T-cell (primary cell): ENCODE results near the gene CRTC1. TPM values are rescaled to one million over a fixed set of nuclear protein-coding genes. Genes with fewer than 3 reads are reported as not detected.

Experiments
- ATAC-seq, 4 experiments: fragments of 200-7000 bp in 3 of 4; fragments of 150-1000 bp in 1 of 4; cut with Tn5 transposase; replicated peaks in 1 of 4; 1 replicate in 3 of 4; 2 replicates in 1 of 4; pipeline ENCODE4 v1.10.0; 2021; ENCODE audit warnings: moderate library complexity in 3 of 4, mild to moderate bottlenecking in 2 of 4, moderate number of reproducible peaks in 1 of 4
- CTCF ChIA-PET, 2 donors: fragments of 300-600 bp; sonication (Branson Sonifier 250); formaldehyde crosslinking; loops; one replicate each; lab custom pipeline; 2022; ENCODE audit warnings: antibody characterized with exemption in 2 of 2; lab: Charles Lee
- POLR2A ChIA-PET, 2 donors: fragments of 300-600 bp; sonication (Branson Sonifier 250); formaldehyde crosslinking; loops; one replicate each; lab custom pipeline; 2022; ENCODE audit warnings: antibody characterized with exemption in 2 of 2; lab: Charles Lee
- DNase-seq, 35 experiments: peaks; one replicate each; pipeline versions ENCODE4 v3.0.0 to v3.0.0-alpha.2; 2013 to 2023
- H3K27ac ChIP-seq: one replicate; pipeline ENCODE4 v1.5.1; 2013; ENCODE audit warnings: low read length
- H3K27me3 ChIP-seq, 2 experiments: replicated peaks in 1 of 2; 1 replicate in 1 of 2; 2 replicates in 1 of 2; pipeline versions ENCODE4 v1.6.1 to v1.7.0; 2013; ENCODE audit warnings: low read length in 1 of 2, mixed read lengths in 1 of 2; ENCODE audit not compliant: control insufficient read depth in 2 of 2, insufficient read depth in 2 of 2; ENCODE audit errors: extremely low read depth in 1 of 2
- H3K36me3 ChIP-seq, 2 donors: 1 replicate in 1 of 2; 2 replicates in 1 of 2; pipeline versions ENCODE4 v1.6.1 to v1.7.0; 2013; ENCODE audit warnings: low read length in 1 of 2; ENCODE audit not compliant: control insufficient read depth in 2 of 2, insufficient read depth in 1 of 2; ENCODE audit errors: extremely low read depth in 1 of 2
- H3K4me1 ChIP-seq, 2 experiments: 1 replicate in 1 of 2; 2 replicates in 1 of 2; pipeline versions ENCODE4 v1.6.1 to v1.7.0; 2013; ENCODE audit warnings: low read length in 2 of 2, mixed read lengths in 1 of 2; ENCODE audit not compliant: insufficient read depth in 2 of 2, control insufficient read depth in 1 of 2; ENCODE audit errors: extremely low read depth in 1 of 2
- H3K4me3 ChIP-seq, 2 donors: 1 replicate in 1 of 2; 2 replicates in 1 of 2; pipeline versions ENCODE4 v1.5.1 to v1.7.0; 2013; ENCODE audit warnings: mild to moderate bottlenecking in 2 of 2, low read length in 1 of 2, moderate library complexity in 1 of 2; ENCODE audit not compliant: control insufficient read depth in 1 of 2; ENCODE audit errors: extremely low read depth in 1 of 2
- H3K9me3 ChIP-seq: 2 replicates; pipeline ENCODE4 v1.7.0; 2013
- H3K27ac Mint-ChIP-seq, 2 donors: one replicate each; pipeline ENCODE4 v1.8.0; 2020 to 2021; ENCODE audit warnings: mild to moderate bottlenecking in 2 of 2, mixed read lengths in 2 of 2
- H3K27me3 Mint-ChIP-seq, 2 donors: one replicate each; pipeline ENCODE4 v1.8.0; 2021 to 2022; ENCODE audit warnings: mixed read lengths in 2 of 2
- H3K36me3 Mint-ChIP-seq: one replicate; pipeline ENCODE4 v1.8.0; 2021; ENCODE audit warnings: mixed read lengths
- H3K4me1 Mint-ChIP-seq, 3 donors: one replicate each; pipeline ENCODE4 v1.8.0; 2020 to 2022; ENCODE audit warnings: mixed read lengths in 3 of 3, mild to moderate bottlenecking in 1 of 3
- H3K4me3 Mint-ChIP-seq, 3 donors: one replicate each; pipeline ENCODE4 v1.8.0; 2020 to 2022; ENCODE audit warnings: mild to moderate bottlenecking in 3 of 3, mixed read lengths in 3 of 3, moderate library complexity in 3 of 3
- H3K9me3 Mint-ChIP-seq, 3 donors: one replicate each; pipeline ENCODE4 v1.8.0; 2020 to 2022; ENCODE audit warnings: mixed read lengths in 3 of 3
- WGBS: methylation state at CpG from one replicate; pipeline ENCODE4 v1.1.5; 2013; ENCODE audit warnings: missing lambda C conversion rate; ENCODE audit not compliant: insufficient coverage; 5-methylcytosine and 5-hydroxymethylcytosine counted together
- total RNA-seq, 35 experiments: library from RNA in 6 of 35; stranded (reverse) in 6 of 35; fragments of 120-200 nt in 1 of 35; gene quantifications; one replicate each; pipeline versions ENCODE4 v1.2.1 to v1.2.4 and lab custom pipeline; 2013 to 2026

Gene CRTC1
- total RNA-seq, 5 donors from 2014 or later (not counting 1 experiment from before 2014, with no cell fraction given): 19.6 to 26.9 (median 25.0) TPM

DNA sequence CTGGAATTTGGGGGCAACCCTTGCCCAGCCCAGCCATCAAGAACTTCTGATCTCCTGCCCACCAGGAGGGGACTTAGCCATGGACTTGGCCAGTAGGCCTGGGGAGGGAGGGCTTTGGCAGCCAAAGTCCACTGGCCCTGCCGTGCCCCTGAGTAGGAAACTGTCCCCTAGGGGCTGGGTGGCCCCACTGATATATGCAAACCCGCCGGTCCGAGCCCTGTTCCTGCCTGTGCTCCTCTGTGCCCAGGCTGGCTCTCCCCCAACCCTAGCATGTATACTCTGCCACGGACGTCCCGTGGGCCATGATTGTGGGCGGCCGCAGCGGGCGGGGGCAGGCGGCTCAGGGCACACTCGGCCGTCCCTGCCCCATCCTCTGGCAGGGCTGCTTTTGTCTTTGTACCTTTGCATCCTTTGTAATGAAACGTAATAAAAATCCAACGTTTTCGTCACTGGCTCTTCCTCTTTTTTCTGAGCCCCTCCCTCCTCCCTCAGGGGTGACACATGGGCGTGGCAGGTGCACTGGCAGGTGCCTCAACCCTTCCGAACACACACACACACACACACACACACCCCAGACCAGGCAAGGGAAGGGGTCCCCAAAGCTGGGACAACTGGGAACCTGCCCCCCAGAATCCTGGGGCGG, 98.5 kb downstream of the CRTC1 start:
- Mint-ChIP-seq H3K27me3 (peaks cover 13 to 21% of the 10 kb centered on the region in 2 donors), H3K27ac (no peak overlapping the region), H3K9me3 (no peaks in the 10 kb centered on the region), H3K4me3 (no peak overlapping the region), H3K36me3 (no peaks in the 10 kb centered on the region), H3K4me1 (peaks cover 9 to 16% (median 14%) of the 10 kb centered on the region in 3 donors)
- no peak overlapping the region for H3K27ac ChIP-seq
- 65% methylated on average over 7 of the region's 20 CpGs for WGBS
- H3K27me3 ChIP-seq: peaks cover 3 to 79% of the 10 kb centered on the region in 2 experiments
- no peak for ATAC-seq
- POLR2A ChIA-PET: no interaction called here
- no peaks in the 10 kb centered on the region for H3K9me3 ChIP-seq
- no peaks in the 10 kb centered on the region for H3K36me3 ChIP-seq
- peaks cover 0 to 16% of the 10 kb centered on the region in 2 experiments for H3K4me1 ChIP-seq
- H3K4me3 ChIP-seq: no peak overlapping the region
- no peak for DNase-seq
- CTCF ChIA-PET: no interaction called here

DNA sequence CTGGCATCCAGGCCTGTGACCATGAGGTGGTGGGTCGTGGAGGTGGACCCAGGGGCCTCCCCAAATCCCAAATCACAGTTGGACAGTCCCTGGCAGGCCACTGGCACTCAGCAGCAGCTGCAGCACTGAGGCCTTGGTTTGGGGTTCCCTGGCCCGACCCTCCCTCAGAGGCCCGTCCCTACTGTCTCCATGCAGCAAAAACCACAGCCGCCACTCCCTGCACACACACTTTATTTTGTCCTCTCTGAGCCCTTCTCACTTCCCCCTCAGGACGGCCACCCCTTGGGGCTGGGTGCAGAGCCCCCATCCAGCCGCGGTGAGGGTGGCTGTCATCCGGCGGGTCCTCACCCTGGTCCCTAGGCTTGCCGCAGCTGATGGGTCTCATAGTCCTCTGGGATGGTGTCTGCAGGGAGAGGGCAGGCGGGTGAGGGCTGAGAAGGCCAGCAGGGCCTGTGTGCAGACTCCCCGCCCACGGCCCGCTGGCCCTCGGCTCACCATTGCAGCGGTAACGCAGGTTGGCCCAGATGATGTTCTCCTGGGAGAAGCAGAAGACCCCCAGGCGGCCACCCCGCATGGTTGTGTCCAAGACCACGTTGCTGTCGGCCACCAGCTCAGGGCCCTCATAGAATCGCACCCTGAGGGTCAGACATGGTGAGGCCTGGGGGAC, 99.2 kb downstream of the CRTC1 start:
- Mint-ChIP-seq H3K4me1 (peaks cover 14 to 22% (median 21%) of the 10 kb centered on the region in 3 donors), H3K9me3 (no peaks in the 10 kb centered on the region), H3K36me3 (no peaks in the 10 kb centered on the region), H3K27ac (no peak overlapping the region), H3K27me3 (peaks cover 20 to 28% of the 10 kb centered on the region in 2 donors), H3K4me3 (no peak overlapping the region)
- Histone ChIP-seq H3K27me3 (peaks cover 5 to 86% of the 10 kb centered on the region in 2 experiments), H3K9me3 (no peaks in the 10 kb centered on the region), H3K4me3 (no peak overlapping the region), H3K4me1 (peaks cover 0 to 20% of the 10 kb centered on the region in 2 experiments), H3K36me3 (no peaks in the 10 kb centered on the region), H3K27ac (no peak overlapping the region)
- WGBS: 85% methylated on average over 18 of the region's 22 CpGs
- ATAC-seq (no peak), DNase-seq (no peak)
- ChIA-PET CTCF (no interaction called here), POLR2A (no interaction called here)

DNA sequence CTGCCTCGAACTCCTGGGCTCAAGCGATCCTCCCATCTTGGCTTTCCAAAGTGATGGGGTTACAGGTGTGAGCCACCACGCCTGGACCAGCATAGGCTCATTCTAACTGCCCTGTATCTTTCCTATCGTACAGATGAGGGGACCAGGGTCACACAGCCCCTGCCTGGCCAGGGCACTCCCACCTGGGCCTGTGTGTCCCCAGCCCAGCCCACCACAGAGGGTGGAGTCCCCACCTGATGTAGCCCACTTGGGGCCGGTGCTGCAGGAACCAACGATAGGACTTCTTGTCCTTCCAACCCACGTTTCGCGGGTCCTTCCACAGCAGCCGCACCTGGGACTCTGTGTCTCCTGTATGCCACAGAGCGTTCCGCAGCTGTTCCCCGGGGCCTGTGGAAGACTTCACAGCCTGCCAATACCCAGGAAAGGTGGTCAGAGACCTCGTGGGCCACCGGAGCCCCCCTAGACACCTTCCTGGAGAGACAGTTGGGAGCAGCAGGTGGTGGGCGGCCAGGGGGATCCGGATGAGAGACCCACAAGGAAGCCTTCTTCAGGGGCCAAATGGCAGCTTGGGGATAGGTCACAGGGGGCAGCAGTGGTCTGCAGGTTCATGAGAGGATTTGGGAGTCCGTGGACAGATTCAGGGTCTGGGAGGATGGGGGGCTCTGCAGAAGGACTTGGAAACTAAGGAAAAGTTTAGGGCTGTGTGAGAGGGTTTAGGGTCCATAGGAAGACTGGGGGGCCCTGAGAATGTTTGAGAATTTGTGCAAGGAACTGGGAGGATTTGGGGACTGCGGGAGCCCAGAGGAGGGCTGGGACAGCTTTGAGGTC, 100.7 kb downstream of the CRTC1 start:
- H3K36me3 Mint-ChIP-seq: no peaks in the 10 kb centered on the region
- ATAC-seq: no peak
- peaks cover 5 to 91% of the 10 kb centered on the region in 2 experiments for H3K27me3 ChIP-seq
- H3K27ac Mint-ChIP-seq: no peak overlapping the region
- H3K4me1 Mint-ChIP-seq: peaks cover 23 to 35% (median 30%) of the 10 kb centered on the region in 3 donors
- DNase-seq: no peak
- 84% methylated on average over 17 of the region's 19 CpGs for WGBS
- H3K4me1 ChIP-seq: peaks cover 0 to 32% of the 10 kb centered on the region in 2 experiments
- no peak overlapping the region for H3K4me3 ChIP-seq
- no peaks in the 10 kb centered on the region for H3K36me3 ChIP-seq
- H3K27me3 Mint-ChIP-seq: peaks cover 25 to 38% of the 10 kb centered on the region in 2 donors
- peak overlapping the region in 1 of 3 donors; percentile 51 for H3K4me3 Mint-ChIP-seq
- H3K27ac ChIP-seq: no peak overlapping the region
- H3K9me3 ChIP-seq: no peaks in the 10 kb centered on the region
- ChIA-PET CTCF (no interaction called here), POLR2A (no interaction called here)
- H3K9me3 Mint-ChIP-seq: no peaks in the 10 kb centered on the region

DNA sequence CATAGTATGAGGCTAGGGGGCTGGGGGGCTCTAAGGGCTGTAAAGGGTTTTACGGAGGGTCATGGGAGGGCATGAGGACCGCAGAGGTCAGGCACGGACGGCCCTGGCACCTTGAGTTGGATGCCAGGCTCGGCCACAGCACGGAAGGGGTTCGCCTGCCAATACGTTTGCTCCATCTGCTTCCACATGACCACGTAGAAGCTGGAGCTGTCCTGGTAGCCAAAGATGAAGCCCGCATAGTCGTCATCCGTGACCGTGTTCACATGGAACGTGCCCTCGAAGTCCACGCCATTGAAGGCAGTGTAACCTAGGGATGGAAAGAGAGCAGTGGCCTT, 101.3 kb downstream of the CRTC1 start:
- no peak for DNase-seq
- Histone ChIP-seq H3K36me3 (no peaks in the 10 kb centered on the region), H3K27me3 (peaks cover 5 to 94% of the 10 kb centered on the region in 2 experiments), H3K27ac (no peak overlapping the region), H3K9me3 (no peaks in the 10 kb centered on the region), H3K4me1 (peaks cover 3 to 38% of the 10 kb centered on the region in 2 experiments), H3K4me3 (no peak overlapping the region)
- ATAC-seq: no peak
- peaks cover 28 to 43% of the 10 kb centered on the region in 2 donors for H3K27me3 Mint-ChIP-seq
- H3K4me1 Mint-ChIP-seq: peaks cover 26 to 40% (median 36%) of the 10 kb centered on the region in 3 donors
- 85% methylated on average over 16 of the region's 16 CpGs for whole genome bisulfite sequencing
- peak overlapping the region in 1 of 3 donors; percentile 79 for H3K4me3 Mint-ChIP-seq
- no peaks in the 10 kb centered on the region for H3K36me3 Mint-ChIP-seq
- H3K9me3 Mint-ChIP-seq: no peaks in the 10 kb centered on the region
- POLR2A ChIA-PET: no interaction called here
- CTCF ChIA-PET: no interaction called here
- H3K27ac Mint-ChIP-seq: no peak overlapping the region

DNA sequence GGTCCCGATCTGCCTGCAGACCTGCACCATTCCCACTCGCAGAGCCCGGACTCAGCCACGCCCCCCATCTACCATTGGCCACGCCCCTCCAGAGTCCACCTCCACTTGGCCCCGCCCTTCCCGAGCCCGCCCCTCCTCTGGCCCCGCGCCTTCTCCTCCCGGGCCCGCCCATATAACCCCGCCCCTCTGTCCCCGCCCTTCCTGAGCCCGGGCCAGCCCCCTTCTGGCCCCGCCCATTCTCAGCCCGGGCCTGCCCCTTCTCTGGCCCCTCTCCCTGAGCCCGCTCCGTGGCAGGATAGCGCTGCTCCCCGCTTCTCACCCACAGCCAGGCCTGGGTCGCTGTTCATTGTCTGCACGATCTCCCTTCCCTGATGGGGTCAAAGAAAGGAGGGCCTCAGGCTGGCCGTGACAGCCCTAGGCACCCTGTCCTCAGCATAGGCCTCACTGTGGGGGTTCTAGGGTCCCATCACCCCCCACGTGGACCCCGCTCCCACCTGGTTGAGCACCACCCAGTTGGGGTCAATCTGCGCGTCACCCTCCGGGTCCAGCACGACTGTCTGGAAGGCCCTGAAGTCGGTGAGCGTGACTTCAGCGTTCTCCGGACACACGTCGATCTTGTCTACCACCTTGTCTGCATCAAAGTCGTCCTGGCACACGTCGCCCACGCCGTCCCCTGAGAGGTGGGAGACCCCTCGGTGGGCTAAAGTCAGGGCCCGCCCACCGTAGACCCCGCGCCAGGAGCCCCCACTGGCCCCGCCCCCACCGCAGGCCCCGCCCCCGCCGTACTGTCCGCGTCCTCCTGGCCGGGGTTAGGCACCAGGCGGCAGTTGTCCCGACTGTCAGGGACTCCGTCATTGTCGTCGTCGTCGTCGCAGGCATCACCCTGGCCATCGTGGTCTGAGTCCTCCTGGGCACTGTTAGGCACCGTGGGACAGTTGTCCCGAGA, 102.0 kb downstream of the CRTC1 start:
- H3K4me3 Mint-ChIP-seq: peak overlapping the region in 2 of 3 donors; percentile 54 to 79

More for the DNA sequence above, 102.0 kb downstream of the CRTC1 start:
- H3K9me3 Mint-ChIP-seq: no peaks in the 10 kb centered on the region
- CTCF ChIA-PET: no interaction called here
- DNase-seq: peak in 34 of 35 experiments; percentile 22 to 78 (median 56)
- peaks cover 33 to 49% of the 10 kb centered on the region in 2 donors for H3K27me3 Mint-ChIP-seq
- peaks cover 30 to 45% (median 43%) of the 10 kb centered on the region in 3 donors for H3K4me1 Mint-ChIP-seq
- H3K9me3 ChIP-seq: no peaks in the 10 kb centered on the region
- H3K4me3 ChIP-seq: no peak overlapping the region
- no peaks in the 10 kb centered on the region for H3K36me3 Mint-ChIP-seq
- POLR2A ChIA-PET: interaction anchor here in 1 of 2 donors (1.0 kb wide), 1 partner anchor 136 kb away, joined by 4 read pairs; no protein-coding TSS in a partner anchor
- peaks cover 3 to 44% of the 10 kb centered on the region in 2 experiments for H3K4me1 ChIP-seq
- WGBS: 17% methylated on average over 63 of the region's 65 CpGs
- no peaks in the 10 kb centered on the region for H3K36me3 ChIP-seq
- ATAC-seq: peak; percentile 56 to 80 (median 67)
- no peak overlapping the region for H3K27ac Mint-ChIP-seq
- peaks cover 5 to 94% of the 10 kb centered on the region in 2 experiments for H3K27me3 ChIP-seq
- no peak overlapping the region for H3K27ac ChIP-seq
